Measurements from ENCODE around the gene ACER2.

The ACER2 gene

GRCh38 chr9:19481121-19481870 lies 72.5 kb downstream of the ACER2 start:
- DNase-seq (ENCODE audit: low read depth, low spot score) = no peak
- H3K27ac ChIP-seq = no peak overlapping the region

GRCh38 chr9:19481971-19482404 lies 73.2 kb downstream of the ACER2 start:
- no peak overlapping the region for H3K27ac ChIP-seq

DNA sequence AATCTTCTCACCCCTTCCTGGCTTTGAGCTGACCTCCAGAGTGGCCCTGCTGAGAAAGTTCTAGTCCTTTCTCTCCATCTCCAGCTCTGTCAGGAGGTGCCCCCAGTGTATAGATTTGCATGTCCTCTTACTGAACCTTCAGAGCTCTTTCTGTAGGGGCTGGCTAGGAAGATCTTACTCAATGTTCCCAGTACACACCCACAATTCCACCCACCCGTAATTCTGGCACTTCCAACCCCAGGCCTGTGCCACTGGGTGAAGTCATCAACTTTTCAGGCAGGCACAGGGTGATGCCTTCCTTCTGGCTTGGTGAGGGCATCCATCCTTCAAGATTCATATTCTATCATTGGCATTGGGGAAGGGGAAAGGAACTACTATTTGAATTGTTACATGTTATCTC lies 75.9 kb downstream of the ACER2 start:
- no peak for DNase-seq (ENCODE audit: low read depth, low spot score)
- no peak overlapping the region for H3K27ac ChIP-seq

More at GRCh38 chr9:19481971-19482404, 73.2 kb downstream of the ACER2 start:
- DNase-seq (ENCODE audit: low read depth, low spot score) = no peak

DNA sequence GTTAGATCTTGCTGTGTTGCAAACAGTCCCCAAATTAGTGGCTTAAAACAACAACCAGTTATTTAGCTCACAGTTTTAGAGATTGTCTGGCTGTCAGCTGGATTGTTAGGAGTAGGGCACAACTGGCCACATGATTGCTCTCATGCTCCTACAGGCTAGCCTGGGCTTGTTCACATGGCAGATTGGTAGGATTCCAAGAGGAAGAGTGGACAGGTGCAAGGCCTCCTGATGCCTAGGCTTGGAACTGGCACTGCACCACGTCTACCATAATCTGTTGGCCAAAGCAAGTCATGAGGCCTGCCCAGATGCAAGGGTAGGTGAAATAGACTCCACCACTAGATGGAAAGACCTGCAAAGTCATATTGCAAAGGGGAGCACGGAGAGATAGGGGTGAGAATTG lies 76.4 kb downstream of the ACER2 start:
- no peak for DNase-seq (ENCODE audit: low read depth, low spot score)
- no peak overlapping the region for H3K27ac ChIP-seq

- no peak overlapping the region for H3K27ac ChIP-seq
- DNase-seq (ENCODE audit: low read depth, low spot score) = no peak
Measured at GRCh38 chr9:19486803-19487202, 78.0 kb downstream of the ACER2 start.

DNA sequence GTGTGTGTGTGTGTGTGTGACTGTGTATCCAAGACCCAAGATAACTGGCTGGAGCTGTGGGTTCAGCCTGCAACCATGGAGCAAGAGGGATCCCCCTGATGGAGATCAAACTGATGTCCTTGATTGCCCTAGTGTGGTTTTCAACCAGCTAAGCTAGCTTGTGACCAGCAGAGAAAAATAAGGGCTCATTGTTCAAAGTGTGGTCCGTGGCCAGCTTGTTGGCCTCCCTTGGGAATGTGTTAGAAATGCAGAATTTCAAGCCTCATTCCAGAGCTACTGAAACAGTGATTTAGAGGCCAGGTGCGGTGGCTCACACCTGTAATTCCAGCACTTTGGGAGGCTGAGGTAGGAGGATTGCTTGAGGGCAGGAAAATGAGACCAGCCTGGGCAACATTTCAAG lies 79.9 kb downstream of the ACER2 start:
- no peak for DNase-seq (ENCODE audit: low read depth, low spot score)
- no peak overlapping the region for H3K27ac ChIP-seq

GRCh38 chr9:19490269-19490668 lies 81.5 kb downstream of the ACER2 start:
- H3K27ac ChIP-seq = no peak overlapping the region
- no peak for DNase-seq (ENCODE audit: low read depth, low spot score)

GRCh38 chr9:19490828-19491227 lies 82.0 kb downstream of the ACER2 start:
- H3K27ac ChIP-seq = no peak overlapping the region
- DNase-seq (ENCODE audit: low read depth, low spot score) = no peak

GRCh38 chr9:19492775-19493173 lies 84.0 kb downstream of the ACER2 start:
- no peak for DNase-seq (ENCODE audit: low read depth, low spot score)
- H3K27ac ChIP-seq = no peak overlapping the region

DNA sequence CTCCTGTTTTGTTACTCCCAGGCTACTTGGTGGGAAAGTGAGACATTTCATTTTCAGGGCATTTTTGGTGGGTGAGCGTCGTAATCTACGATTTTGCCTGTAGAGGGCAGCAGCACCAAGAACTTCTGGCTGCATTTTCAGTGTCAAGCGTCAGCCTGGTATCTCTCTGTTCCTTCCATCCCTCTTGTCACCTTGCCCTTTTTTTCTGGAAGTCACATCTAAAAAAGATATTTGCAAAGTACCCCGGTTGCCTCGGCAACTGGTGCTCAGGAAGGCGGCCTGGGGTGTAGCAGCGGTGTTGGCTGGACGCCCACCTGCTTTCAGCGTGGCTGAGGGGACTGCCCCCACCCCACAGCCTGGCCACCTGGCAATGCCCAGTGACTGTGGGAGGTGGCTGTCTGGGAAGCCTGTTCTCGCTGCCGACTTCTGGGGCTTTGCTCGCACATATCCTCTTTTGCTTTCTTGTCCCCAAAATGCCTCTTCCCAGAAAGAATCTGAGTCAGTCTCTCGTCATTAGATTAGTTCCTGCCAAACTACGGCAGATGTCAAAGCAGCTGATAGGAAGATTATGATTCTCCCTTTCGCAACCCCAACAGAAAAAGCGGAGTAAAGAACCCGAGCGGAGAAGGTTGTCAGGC lies 84.5 kb downstream of the ACER2 start:
- peak overlapping the region; percentile 12 for H3K27ac ChIP-seq
- DNase-seq (ENCODE audit: low read depth, low spot score) = no peak

- DNase-seq (ENCODE audit: low read depth, low spot score) = no peak
Measured at GRCh38 chr9:19493876-19494275, 85.1 kb downstream of the ACER2 start.

GRCh38 chr9:19495186-19496028 lies 86.6 kb downstream of the ACER2 start:
- DNase-seq (ENCODE audit: low read depth, low spot score) = no peak

More at GRCh38 chr9:19493876-19494275, 85.1 kb downstream of the ACER2 start:
- H3K27ac ChIP-seq = no peak overlapping the region

GRCh38 chr9:19496321-19497050 lies 87.7 kb downstream of the ACER2 start:
- H3K27ac ChIP-seq = no peak overlapping the region
- DNase-seq (ENCODE audit: low read depth, low spot score) = no peak

More at GRCh38 chr9:19495186-19496028, 86.6 kb downstream of the ACER2 start:
- H3K27ac ChIP-seq = no peak overlapping the region

GRCh38 chr9:19497276-19497675 lies 88.5 kb downstream of the ACER2 start:
- H3K27ac ChIP-seq = no peak overlapping the region
- DNase-seq (ENCODE audit: low read depth, low spot score) = no peak

DNA sequence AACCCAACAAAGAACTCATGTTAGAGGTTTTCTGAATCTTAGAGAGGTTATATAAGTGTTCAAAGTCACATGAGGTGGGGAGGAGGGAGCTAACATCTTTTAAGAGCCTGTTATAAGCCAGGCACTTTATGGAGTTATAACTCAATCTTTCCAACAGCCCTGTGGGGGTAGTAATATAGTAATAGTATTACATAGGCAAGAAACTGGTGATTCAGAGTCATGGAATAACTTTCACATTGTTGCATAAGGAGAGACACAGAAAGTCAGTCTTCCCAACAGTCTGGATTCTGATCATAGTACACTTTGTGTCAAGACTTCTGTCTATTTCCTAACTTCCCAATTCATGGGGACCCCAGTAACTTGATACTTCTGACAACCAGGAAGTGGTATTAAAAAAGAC lies 89.2 kb downstream of the ACER2 start:
- no peak for DNase-seq (ENCODE audit: low read depth, low spot score)
- peak overlapping the region; percentile 27 for H3K27ac ChIP-seq
